Transverse colon (tissue), 3 donors: ENCODE results near the gene GPHN.

Experiments used
- CTCF ChIP-seq, 5 experiments: fragments of 200-600 bp in 3 of 5; fragments of 450-650 bp in 2 of 5; sonication (generic) in 3 of 5; IDR thresholded peaks; 1 replicate in 2 of 5; 2 replicates in 3 of 5; pipeline ENCODE4 v1.5.1; 2016 to 2017; ENCODE audit warnings: antibody characterized with exemption in 5 of 5, inconsistent platforms in 3 of 5, mild to moderate bottlenecking in 2 of 5, moderate library complexity in 1 of 5
- POLR2A ChIP-seq: fragments of 450-650 bp; IDR thresholded peaks from one replicate; pipeline ENCODE4 v1.6.1; 2016; ENCODE audit warnings: antibody characterized with exemption, mild to moderate bottlenecking, moderate library complexity

- TF ChIP-seq CTCF (IDR thresholded peaks at IDR 0.05) (no peak), POLR2A (no peak)
Measured at GRCh38 chr14:66601932-66602578, 94.1 kb downstream of the GPHN start.
